ENCODE results near the gene TMEM121.

GRCh38 chr14:105540811-105541210, 14.4 kb downstream of the TMEM121 start:
- TF ChIP-seq CTCF (IDR thresholded peaks at IDR 0.05) (no peak), POLR2A (IDR thresholded peaks at IDR 0.05) (no peak), EP300 (IDR thresholded peaks at IDR 0.05; ENCODE audit: low read depth) (no peak)
